Right lobe of liver (tissue), 4 donors: ENCODE data around the gene SLC13A3.

Experiments
- POLR2A ChIP-seq: fragments of 450-650 bp; IDR thresholded peaks from one replicate; pipeline ENCODE4 v1.6.1; 2017; ENCODE audit warnings: antibody characterized with exemption, mild to moderate bottlenecking
- TF ChIP-seq, protein P1 (sequence below), 4 donors: fragments of 200-600 bp in 3 of 4; fragments of 450-650 bp in 1 of 4; IDR thresholded peaks; one replicate each; pipeline versions ENCODE4 v1.5.1 to v1.8.0; 2016 to 2022; ENCODE audit warnings: antibody characterized with exemption in 4 of 4, mild to moderate bottlenecking in 2 of 4
- donor health status: DM: no; HTN: no; CAD: no.
- donor health status: DM: no; HTN: no; CAD: no.
- donor health status: DM: no; HTN: yes; CAD: no.

DNA sequence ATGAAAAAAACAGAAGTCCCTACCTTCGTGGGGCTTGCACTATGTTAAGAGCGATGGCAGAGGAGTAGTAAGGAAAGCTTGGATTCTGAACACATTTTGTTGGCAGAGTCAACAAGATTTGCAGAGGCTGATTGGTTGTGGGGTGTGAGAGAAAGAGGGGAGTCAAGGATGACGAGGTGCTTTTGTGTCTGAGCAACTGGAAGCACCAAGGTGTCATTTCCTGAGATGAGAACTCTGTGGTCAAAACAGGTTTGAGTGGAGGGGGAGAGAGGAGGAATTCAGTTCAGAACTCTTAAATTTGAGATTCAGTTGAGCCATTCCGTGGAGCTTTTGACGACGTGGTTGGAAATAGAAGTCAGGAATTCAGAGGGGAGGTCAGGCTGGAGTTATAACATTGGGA lies 104.3 kb downstream of the SLC13A3 start:
- TF ChIP-seq, protein P1, sequence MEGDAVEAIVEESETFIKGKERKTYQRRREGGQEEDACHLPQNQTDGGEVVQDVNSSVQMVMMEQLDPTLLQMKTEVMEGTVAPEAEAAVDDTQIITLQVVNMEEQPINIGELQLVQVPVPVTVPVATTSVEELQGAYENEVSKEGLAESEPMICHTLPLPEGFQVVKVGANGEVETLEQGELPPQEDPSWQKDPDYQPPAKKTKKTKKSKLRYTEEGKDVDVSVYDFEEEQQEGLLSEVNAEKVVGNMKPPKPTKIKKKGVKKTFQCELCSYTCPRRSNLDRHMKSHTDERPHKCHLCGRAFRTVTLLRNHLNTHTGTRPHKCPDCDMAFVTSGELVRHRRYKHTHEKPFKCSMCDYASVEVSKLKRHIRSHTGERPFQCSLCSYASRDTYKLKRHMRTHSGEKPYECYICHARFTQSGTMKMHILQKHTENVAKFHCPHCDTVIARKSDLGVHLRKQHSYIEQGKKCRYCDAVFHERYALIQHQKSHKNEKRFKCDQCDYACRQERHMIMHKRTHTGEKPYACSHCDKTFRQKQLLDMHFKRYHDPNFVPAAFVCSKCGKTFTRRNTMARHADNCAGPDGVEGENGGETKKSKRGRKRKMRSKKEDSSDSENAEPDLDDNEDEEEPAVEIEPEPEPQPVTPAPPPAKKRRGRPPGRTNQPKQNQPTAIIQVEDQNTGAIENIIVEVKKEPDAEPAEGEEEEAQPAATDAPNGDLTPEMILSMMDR (IDR thresholded peaks at IDR 0.05) = no peak
- TF ChIP-seq POLR2A = no peak
